PFSK-1 (cell line): ENCODE data around the gene RGS12.

ENCODE experiments used
- SIN3A ChIP-seq: IDR thresholded peaks from 2 replicates; pipeline ENCODE4 v1.6.1; 2012; ENCODE audit warnings: mild to moderate bottlenecking, low read length, moderate library complexity, borderline replicate concordance; ENCODE audit not compliant: insufficient read depth
- TF ChIP-seq, protein P1 (sequence below), 2 experiments: IDR thresholded peaks; 2 replicates each; pipeline versions ENCODE4 v1.6.1 to v1.8.0; 2011 to 2012; ENCODE audit warnings: low read depth in 2 of 2, low read length in 2 of 2, control low read depth in 1 of 2, inconsistent platforms in 1 of 2, mild to moderate bottlenecking in 1 of 2, moderate library complexity in 1 of 2; ENCODE audit not compliant: insufficient read depth in 1 of 2

DNA sequence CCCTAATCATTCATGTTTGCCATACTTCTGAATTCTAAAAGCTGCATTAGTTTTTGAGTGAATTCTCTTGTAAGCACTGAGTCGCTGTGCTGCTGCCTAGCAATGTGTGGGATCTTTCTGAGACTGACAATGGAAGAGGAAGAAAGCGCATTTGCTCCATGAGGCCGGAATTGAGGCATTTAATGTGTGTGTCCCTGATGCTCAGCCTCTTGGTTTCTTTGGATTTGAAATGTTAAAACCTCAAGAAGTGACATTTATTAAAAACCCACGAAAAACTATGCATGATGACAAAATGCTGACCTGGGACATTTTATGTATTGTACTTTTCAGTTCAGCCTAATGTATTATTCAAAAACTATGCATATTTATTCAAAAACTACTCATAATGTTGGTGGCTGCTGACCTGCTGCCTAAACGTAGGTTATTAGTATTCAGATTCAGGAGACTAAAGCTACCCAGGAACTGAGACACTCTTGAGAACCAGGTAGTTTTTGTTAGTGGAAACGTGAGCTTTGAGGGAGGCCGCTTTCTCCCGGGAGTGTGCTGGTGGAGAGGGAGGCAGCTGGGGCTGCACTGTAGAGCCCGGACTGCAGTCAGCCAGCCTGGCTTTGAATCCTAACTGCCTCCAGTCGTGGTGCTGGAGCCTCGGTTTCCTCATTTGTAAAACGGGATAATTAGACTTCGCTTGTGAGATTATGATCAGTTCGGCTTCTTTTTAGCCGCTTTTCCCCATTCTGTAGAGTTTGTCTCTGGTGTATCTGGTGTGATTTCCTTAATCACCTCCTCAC is 11.3 kb downstream of the RGS12 start:
- TF ChIP-seq, protein P1, sequence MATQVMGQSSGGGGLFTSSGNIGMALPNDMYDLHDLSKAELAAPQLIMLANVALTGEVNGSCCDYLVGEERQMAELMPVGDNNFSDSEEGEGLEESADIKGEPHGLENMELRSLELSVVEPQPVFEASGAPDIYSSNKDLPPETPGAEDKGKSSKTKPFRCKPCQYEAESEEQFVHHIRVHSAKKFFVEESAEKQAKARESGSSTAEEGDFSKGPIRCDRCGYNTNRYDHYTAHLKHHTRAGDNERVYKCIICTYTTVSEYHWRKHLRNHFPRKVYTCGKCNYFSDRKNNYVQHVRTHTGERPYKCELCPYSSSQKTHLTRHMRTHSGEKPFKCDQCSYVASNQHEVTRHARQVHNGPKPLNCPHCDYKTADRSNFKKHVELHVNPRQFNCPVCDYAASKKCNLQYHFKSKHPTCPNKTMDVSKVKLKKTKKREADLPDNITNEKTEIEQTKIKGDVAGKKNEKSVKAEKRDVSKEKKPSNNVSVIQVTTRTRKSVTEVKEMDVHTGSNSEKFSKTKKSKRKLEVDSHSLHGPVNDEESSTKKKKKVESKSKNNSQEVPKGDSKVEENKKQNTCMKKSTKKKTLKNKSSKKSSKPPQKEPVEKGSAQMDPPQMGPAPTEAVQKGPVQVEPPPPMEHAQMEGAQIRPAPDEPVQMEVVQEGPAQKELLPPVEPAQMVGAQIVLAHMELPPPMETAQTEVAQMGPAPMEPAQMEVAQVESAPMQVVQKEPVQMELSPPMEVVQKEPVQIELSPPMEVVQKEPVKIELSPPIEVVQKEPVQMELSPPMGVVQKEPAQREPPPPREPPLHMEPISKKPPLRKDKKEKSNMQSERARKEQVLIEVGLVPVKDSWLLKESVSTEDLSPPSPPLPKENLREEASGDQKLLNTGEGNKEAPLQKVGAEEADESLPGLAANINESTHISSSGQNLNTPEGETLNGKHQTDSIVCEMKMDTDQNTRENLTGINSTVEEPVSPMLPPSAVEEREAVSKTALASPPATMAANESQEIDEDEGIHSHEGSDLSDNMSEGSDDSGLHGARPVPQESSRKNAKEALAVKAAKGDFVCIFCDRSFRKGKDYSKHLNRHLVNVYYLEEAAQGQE (IDR thresholded peaks at IDR 0.05; ENCODE audit: insufficient read depth in 1 of 2, low read depth in 2 of 2, low read length in 2 of 2): no peak
- TF ChIP-seq SIN3A: no peak
